BE2C (cell line): ENCODE measurements around the gene NAA10.

ENCODE experiments used
- DNase-seq: peaks from one replicate; pipeline ENCODE4 v3.0.0-alpha.2; 2020
- H3K27me3 ChIP-seq: fragments of 250-450 bp; sonication (Bioruptor Pico); 2 replicates; pipeline ENCODE4 v1.5.1; 2020; ENCODE audit warnings: mild to moderate bottlenecking
- H3K36me3 ChIP-seq: fragments of 250-450 bp; sonication (Bioruptor Pico); 2 replicates; pipeline ENCODE4 v1.5.1; 2020; ENCODE audit warnings: mild to moderate bottlenecking
- H3K4me1 ChIP-seq: fragments of 250-450 bp; sonication (Bioruptor Pico); 2 replicates; pipeline ENCODE4 v1.5.1; 2020
- H3K4me3 ChIP-seq: 2 replicates; pipeline ENCODE4 v1.5.1; 2011; ENCODE audit warnings: low read depth, low read length
- H3K9me3 ChIP-seq: fragments of 250-450 bp; sonication (Bioruptor Pico); 2 replicates; pipeline ENCODE4 v1.5.1; 2020
- TF ChIP-seq, protein P1 (sequence below): IDR thresholded peaks from 2 replicates; pipeline ENCODE4 v1.5.1; 2012; ENCODE audit warnings: mild to moderate bottlenecking, low read depth, low read length

Gene NAA10

DNA sequence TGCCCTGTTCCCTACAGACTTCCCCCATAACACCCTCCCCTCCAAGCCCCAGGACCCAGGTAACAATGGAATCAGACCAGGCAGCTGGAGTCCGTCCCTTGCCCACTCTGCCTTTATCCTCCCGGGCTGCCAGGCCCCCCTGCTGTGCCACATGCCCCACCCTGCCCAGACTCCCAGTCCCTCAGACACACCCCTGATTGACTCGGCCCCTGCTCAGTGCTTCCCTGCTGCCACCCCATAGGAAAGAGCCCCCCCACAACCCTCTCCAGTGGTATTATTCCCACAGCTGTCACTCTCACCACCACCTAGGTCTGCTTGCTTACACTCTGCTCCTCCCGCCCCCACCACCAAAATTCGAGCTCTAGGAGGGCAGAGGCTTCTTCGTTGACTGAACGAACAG is 4.7 kb upstream of the NAA10 start:
- no peak for DNase-seq
- TF ChIP-seq, protein P1, sequence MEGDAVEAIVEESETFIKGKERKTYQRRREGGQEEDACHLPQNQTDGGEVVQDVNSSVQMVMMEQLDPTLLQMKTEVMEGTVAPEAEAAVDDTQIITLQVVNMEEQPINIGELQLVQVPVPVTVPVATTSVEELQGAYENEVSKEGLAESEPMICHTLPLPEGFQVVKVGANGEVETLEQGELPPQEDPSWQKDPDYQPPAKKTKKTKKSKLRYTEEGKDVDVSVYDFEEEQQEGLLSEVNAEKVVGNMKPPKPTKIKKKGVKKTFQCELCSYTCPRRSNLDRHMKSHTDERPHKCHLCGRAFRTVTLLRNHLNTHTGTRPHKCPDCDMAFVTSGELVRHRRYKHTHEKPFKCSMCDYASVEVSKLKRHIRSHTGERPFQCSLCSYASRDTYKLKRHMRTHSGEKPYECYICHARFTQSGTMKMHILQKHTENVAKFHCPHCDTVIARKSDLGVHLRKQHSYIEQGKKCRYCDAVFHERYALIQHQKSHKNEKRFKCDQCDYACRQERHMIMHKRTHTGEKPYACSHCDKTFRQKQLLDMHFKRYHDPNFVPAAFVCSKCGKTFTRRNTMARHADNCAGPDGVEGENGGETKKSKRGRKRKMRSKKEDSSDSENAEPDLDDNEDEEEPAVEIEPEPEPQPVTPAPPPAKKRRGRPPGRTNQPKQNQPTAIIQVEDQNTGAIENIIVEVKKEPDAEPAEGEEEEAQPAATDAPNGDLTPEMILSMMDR = no peak
- no peaks in the 10 kb centered on the region for H3K36me3 ChIP-seq
- H3K4me1 ChIP-seq = no peaks in the 10 kb centered on the region
- no peaks in the 10 kb centered on the region for H3K27me3 ChIP-seq
- H3K4me3 ChIP-seq = no peak overlapping the region
- H3K9me3 ChIP-seq = no peaks in the 10 kb centered on the region

DNA sequence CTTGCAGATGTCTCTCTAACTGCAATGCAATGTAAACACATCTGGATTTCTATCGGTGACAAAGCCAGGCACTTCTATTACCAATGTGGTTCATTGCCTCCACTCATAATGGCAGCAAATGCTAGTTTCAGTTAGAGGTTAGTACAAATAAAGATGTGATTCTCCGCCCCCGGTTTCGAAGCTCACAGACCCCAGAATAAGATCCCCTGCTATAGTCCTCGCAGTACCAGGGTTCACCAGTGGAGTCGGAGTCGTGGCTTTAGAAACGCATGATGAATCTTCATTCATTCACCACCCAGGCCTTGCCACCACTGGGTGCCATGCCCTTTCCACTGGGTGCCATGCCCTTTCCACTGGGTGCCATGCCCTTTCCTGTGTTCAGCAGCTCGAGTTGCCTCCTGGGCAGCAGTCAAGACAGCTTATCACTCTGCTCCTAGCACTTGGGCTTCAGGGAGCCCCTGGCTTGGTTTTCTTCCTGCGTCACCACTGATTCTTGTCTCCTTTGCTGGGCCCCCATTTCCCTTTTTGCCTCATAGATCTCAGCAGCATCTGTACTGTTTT is 3.5 kb upstream of the NAA10 start:
- no peak for DNase-seq
- Histone ChIP-seq H3K27me3 (no peaks in the 10 kb centered on the region), H3K9me3 (no peaks in the 10 kb centered on the region), H3K4me1 (no peaks in the 10 kb centered on the region), H3K4me3 (no peak overlapping the region), H3K36me3 (peaks cover under 1% of the 10 kb centered on the region)
- TF ChIP-seq, protein P1 = no peak

DNA sequence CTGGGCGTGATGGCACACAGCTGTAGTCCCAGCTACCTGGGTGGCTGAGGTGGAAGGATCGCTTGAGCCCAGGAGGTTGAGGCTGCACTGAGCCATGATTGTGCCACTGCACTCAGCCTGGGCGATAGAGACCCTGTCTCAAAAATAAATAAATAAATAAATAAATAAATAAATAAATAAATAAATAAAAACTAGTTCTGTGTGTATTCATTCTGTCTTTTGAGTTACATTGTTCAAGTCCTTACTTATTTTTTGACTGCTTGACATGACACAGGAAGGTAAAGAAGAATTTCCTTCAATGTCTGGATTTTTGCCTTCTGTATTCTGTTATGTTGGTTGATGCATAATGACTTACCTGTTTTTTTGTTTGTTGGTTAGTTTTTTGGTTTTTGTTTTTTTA is 2.2 kb upstream of the NAA10 start:
- TF ChIP-seq, protein P1 = no peak
- peaks cover 11% of the 10 kb centered on the region for H3K36me3 ChIP-seq

DNA sequence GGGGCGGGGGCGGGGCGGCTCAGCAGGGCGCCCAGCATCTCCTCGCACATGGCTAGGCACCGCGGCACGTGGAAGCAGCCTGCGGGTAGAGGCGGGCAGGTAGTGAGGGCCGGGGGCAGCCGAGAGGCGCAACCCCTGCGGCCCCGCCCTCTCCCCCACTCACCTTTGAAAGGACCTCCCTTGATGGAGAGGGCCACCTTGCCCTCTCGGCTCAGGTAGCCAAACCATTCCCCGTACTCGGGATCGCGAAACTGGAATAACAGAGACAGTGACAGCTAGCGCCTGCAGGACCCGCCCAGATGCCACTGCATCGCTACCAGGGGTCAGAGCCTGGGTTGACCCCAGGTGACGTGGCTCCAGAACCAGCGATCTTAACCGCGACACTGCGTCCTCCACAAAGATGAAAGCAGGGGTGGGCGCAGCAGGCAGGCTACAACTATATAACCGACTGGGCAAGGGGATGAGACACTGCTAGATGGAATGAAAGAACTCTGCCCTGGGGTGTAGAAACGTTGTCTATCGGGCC is 552 bp upstream of the NAA10 start:
- TF ChIP-seq, protein P1 = no peak
- no peaks in the 10 kb centered on the region for H3K4me1 ChIP-seq
- no peak for DNase-seq
- H3K9me3 ChIP-seq = no peaks in the 10 kb centered on the region
- peak overlapping the region; percentile 42 for H3K4me3 ChIP-seq
- H3K36me3 ChIP-seq = peaks cover 26% of the 10 kb centered on the region
- no peaks in the 10 kb centered on the region for H3K27me3 ChIP-seq

More for the DNA sequence above, 2.2 kb upstream of the NAA10 start:
- no peak overlapping the region for H3K4me3 ChIP-seq
- DNase-seq = no peak
- H3K4me1 ChIP-seq = no peaks in the 10 kb centered on the region
- H3K27me3 ChIP-seq = no peaks in the 10 kb centered on the region
- no peaks in the 10 kb centered on the region for H3K9me3 ChIP-seq

DNA sequence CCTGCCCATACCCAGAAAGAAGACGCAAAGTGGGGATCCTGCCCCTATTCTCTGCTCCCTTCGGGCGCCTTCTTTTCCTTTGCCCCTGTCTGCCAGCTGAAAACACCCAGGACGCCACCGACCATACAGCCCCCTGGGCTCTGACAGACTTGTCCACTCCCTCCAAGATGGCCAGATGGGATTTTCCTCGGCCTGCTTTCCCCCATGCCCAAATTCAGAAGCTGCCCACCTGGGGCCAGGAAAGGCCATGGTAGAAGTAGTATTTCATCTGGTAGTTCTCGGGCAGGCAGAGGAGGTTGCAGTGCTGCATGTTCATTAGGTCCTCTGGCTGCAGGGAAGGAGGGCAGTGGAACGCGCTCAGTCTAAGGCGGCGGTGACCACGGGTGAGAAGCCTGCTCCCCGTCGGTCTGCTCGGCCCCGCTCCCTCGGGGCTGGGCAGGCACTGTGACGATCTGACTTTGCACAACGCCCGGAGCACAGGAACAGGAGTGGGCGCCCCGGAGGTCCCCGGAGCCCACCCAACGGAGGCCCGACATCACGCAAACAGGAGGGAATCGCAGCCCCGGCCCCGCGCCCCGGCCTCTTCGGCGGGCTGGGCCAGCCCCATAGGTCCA is 582 bp downstream of the NAA10 start:
- Histone ChIP-seq H3K4me1 (no peaks in the 10 kb centered on the region; the same call in 1 of the 2 replicates), H3K9me3 (no peaks in the 10 kb centered on the region), H3K36me3 (peaks cover 31% of the 10 kb centered on the region), H3K27me3 (no peaks in the 10 kb centered on the region), H3K4me3 (peak overlapping the region; percentile 75)
- no peak for DNase-seq
- TF ChIP-seq, protein P1 = no peak

DNA sequence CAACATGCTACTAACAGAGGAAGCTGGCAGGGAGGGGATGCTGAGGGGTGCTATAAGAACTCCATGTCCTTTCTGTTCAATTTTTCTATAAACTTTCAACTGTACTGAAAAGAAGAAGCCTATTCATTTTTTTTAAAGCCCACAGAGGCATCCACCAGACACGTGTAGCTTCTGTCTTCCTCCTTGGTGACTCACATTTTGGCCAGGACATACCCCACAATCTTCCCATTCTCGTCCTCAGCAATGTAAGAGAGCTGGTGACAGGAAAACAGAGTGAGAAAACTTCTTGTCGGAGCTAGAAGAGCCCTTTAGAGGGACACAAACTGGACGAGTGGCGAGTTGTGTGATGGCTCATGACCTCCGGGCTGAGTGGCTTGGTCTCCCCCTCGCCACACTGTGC is 1.1 kb downstream of the NAA10 start:
- no peaks in the 10 kb centered on the region; the same call in 1 of the 2 replicates for H3K4me1 ChIP-seq
- no peaks in the 10 kb centered on the region for H3K9me3 ChIP-seq
- peak overlapping the region; percentile 75 for H3K4me3 ChIP-seq
- TF ChIP-seq, protein P1 = no peak
- no peak for DNase-seq
- no peaks in the 10 kb centered on the region for H3K27me3 ChIP-seq
- peaks cover 32% of the 10 kb centered on the region for H3K36me3 ChIP-seq
